Choroid plexus epithelial cell (primary cell): ENCODE measurements around the gene PCK1.

ENCODE experiments used
- DNase-seq: peaks from one replicate; pipeline ENCODE4 v3.0.0-alpha.2; 2010; ENCODE audit warnings: low read depth
- H3K4me3 ChIP-seq: 2 replicates; pipeline ENCODE4 v1.5.1; 2011; ENCODE audit warnings: low read depth, mild to moderate bottlenecking, control low read depth, low read length, moderate library complexity
- TF ChIP-seq, protein P1 (sequence below): conservative IDR thresholded peaks from 2 replicates; pipeline ENCODE4 v1.5.1; 2011; ENCODE audit warnings: low read depth, mild to moderate bottlenecking, control low read depth, inconsistent platforms, low read length, moderate library complexity

The PCK1 gene

GRCh38 chr20:57523782-57524181 lies 37.1 kb upstream of the PCK1 start:
- no peak for DNase-seq
- no peak overlapping the region for H3K4me3 ChIP-seq
- TF ChIP-seq, protein P1, sequence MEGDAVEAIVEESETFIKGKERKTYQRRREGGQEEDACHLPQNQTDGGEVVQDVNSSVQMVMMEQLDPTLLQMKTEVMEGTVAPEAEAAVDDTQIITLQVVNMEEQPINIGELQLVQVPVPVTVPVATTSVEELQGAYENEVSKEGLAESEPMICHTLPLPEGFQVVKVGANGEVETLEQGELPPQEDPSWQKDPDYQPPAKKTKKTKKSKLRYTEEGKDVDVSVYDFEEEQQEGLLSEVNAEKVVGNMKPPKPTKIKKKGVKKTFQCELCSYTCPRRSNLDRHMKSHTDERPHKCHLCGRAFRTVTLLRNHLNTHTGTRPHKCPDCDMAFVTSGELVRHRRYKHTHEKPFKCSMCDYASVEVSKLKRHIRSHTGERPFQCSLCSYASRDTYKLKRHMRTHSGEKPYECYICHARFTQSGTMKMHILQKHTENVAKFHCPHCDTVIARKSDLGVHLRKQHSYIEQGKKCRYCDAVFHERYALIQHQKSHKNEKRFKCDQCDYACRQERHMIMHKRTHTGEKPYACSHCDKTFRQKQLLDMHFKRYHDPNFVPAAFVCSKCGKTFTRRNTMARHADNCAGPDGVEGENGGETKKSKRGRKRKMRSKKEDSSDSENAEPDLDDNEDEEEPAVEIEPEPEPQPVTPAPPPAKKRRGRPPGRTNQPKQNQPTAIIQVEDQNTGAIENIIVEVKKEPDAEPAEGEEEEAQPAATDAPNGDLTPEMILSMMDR: no peak

- TF ChIP-seq, protein P1: no peak
- no peak for DNase-seq
- H3K4me3 ChIP-seq: no peak within 1 kb of the TSS
These were observed 36.3 kb upstream of the PCK1 start, which contains the start of gene CTCFL for GRCh38 chr20:57524511-57525176. Gene CTCFL, minus strand, starts transcription at chr20:57525140. Its CDS starts 935 bp downstream, at chr20:57524205.

- TF ChIP-seq, protein P1: no peak
- no peak for DNase-seq
- H3K4me3 ChIP-seq: no peak overlapping the region
These were observed 35.4 kb upstream of the PCK1 start for GRCh38 chr20:57525328-57526086.

DNA sequence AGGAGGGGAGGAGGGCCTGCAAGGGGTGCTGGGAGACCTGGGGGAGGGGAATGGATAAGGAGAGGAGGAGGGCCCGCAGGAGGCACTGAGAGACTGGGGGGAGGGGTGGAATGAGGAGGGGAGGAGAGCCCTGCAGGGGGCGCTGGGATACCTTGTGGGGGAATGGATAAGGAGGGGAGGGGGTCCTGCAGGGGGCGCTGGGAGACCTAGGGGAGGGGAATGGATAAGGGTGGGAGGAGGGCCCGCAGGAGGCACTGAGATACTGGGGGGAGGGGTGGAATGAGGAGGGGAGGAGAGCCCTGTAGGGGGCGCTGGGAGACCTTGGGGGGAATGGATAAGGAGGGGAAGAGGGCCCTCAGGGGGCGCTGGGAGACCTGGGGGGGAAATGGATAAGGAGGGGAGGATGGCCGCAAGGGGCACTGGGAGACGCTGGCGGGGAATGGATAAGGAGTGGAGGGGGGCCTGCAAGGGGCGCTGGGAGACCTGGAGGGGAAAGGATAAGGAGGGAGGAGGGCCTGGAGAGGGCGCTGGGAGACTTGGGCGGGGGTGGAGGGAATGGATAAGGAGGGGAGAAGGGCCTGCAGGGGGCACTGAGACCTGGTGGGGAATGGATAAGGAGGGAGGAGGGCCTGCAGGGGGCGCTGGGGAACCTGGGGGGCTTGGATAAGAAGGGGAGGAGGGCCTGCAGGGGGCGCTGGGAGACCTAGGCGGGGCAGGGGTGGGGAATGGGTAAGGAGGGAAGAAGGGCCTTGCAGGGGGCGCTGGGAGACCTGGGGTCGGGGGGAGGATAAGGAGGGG lies 34.6 kb upstream of the PCK1 start:
- no peak for DNase-seq
- H3K4me3 ChIP-seq: no peak overlapping the region
- TF ChIP-seq, protein P1: no peak

DNA sequence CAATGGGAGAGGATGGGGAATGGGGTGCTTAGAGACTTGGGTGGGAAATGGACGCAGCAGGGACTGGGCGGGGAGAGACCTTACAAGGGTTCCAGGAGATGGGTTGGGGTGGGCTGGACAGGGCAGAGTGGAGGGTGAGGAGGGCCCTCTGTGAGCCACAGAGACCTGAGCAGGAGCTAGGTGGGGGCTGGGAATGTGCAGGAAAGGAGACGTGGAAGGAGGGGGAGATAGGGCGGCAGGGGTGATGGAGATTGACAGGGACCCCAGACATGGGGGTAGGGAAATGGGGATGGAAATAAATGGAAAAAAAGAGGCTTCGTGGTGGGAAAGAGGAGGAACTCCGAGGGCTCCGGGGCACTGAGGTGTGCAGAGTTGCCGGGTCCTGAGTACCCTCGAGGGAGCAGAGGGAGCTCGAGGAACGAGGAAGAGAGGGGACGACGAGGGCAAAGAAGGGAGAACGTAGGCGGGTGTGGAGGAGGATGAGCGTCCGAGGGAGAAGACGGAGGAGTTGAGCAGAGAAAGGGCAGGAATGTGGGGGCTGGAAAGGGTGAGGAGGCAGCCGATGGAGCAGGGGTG lies 33.9 kb upstream of the PCK1 start:
- TF ChIP-seq, protein P1: no peak
- DNase-seq: no peak
- no peak overlapping the region for H3K4me3 ChIP-seq

DNA sequence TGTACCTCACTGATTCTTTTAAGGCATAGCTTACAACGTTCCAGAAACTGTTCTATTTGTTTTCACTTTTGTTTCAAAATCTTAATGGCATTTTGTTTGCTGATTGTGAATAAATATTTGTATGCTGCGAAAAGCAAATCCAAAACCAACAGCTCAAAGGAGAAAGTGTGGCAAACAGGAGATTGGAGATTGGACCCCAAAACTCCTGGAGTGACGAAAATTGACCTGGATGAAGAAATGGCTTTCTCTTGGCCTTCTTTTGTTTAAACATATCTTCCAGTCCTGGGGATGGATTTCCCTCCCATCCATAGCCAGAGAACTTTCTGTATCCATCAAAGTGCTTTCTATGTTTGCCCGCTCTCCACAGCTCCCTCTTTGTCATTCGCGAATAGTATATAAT lies 33.2 kb upstream of the PCK1 start:
- DNase-seq: no peak
- TF ChIP-seq, protein P1: no peak
- no peak overlapping the region for H3K4me3 ChIP-seq
